ENCODE measurements around the gene CYB561D2.

Gene CYB561D2

DNA sequence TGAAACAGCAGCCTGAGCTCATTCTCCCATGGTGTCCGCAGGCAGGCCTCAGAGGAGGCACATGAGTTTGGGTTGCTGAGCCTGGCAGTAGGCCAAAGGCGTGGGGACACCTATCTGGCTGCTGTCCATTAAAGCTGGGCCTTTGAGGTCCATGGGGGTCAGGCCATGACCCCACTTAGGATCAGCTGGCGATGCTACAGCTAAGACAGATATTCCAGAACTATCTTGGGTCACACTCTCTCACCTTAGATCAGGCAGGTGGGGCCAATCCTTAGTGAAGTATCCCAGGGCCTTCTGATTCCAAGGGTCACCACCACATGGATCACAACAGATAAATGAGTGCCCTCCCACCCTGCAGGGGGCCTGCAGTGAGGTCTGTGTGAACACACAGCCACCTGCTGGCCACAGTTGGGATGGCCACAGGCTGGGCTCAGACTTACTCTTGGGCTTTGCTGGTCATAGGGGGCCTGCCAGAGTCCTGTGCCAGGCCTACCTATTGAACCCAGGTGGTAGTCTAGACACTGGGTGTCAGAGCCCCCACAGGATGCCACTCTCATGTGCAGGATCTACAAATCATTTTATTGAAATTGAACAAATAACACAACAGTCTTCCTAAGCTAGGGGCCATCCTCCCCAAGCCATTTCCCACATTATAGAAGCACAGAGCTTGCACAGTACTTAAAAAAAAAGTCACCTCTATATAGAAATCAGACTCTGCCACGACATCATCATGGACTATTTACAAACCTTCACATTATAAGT, 26.1 kb upstream of the CYB561D2 start:
- Histone ChIP-seq H3K4me2 (ENCODE audit: low read depth, low read length) (no peak overlapping the region), H3K4me1 (ENCODE audit: low read length) (0 out of 2 replicates have a peak, but pooled peaks cover 7% of the 10 kb centered on the region), H3F3A (ENCODE audit: insufficient read depth, low read length) (peaks cover 9% of the 10 kb centered on the region; the same call in 1 of the 2 replicates), H3K27me3 (replicated peaks; ENCODE audit: insufficient read depth, low read length) (no peaks in the 10 kb centered on the region), H3K9me3 (replicated peaks; ENCODE audit: insufficient read depth, low read length) (no peaks in the 10 kb centered on the region), H3K27ac (ENCODE audit: low read length) (no peak overlapping the region), H3K79me2 (ENCODE audit: low read length) (peaks cover 36% of the 10 kb centered on the region), H4K20me1 (ENCODE audit: insufficient read depth, low read length) (no peaks in the 10 kb centered on the region), H3K9ac (ENCODE audit: low read length) (no peak overlapping the region), H2AFZ (ENCODE audit: low read length) (no peak overlapping the region), H3K4me3 (ENCODE audit: low read length) (no peak overlapping the region), H3K9me2 (replicated peaks; ENCODE audit: insufficient read depth, low read length) (no peaks in the 10 kb centered on the region), H3K36me3 (replicated peaks; ENCODE audit: insufficient read depth, low read length) (no peaks in the 10 kb centered on the region)
- peak; percentile 47 for DNase-seq
- no peak for TF ChIP-seq EZH2phosphoT487 (IDR thresholded peaks at IDR 0.05; ENCODE audit: low read length)
- TF ChIP-seq, protein P1, sequence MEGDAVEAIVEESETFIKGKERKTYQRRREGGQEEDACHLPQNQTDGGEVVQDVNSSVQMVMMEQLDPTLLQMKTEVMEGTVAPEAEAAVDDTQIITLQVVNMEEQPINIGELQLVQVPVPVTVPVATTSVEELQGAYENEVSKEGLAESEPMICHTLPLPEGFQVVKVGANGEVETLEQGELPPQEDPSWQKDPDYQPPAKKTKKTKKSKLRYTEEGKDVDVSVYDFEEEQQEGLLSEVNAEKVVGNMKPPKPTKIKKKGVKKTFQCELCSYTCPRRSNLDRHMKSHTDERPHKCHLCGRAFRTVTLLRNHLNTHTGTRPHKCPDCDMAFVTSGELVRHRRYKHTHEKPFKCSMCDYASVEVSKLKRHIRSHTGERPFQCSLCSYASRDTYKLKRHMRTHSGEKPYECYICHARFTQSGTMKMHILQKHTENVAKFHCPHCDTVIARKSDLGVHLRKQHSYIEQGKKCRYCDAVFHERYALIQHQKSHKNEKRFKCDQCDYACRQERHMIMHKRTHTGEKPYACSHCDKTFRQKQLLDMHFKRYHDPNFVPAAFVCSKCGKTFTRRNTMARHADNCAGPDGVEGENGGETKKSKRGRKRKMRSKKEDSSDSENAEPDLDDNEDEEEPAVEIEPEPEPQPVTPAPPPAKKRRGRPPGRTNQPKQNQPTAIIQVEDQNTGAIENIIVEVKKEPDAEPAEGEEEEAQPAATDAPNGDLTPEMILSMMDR (IDR thresholded peaks at IDR 0.05; ENCODE audit: low read length) = peak; percentile 82

DNA sequence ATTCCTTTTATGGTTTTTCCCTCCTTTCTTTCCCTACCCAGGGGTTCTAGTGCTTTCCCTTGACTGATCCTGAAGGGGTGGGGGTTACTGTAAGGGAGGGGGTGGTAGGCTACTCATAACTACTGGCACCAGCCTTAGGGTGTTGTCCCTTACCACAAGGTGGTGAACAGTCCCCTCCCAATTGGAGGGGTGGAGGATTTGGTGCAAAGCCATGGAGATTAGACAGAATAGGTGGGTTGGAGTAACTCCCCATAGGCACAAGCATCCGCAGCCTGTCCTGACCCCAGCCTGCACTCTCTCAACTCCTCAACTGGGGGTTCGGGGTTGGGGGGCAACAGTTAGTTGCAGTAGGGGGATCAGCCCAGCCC, 25.6 kb upstream of the CYB561D2 start:
- DNase-seq = no peak
- H3K9me2 ChIP-seq (replicated peaks; ENCODE audit: insufficient read depth, low read length) = no peaks in the 10 kb centered on the region
- H3K27me3 ChIP-seq (replicated peaks; ENCODE audit: insufficient read depth, low read length) = no peaks in the 10 kb centered on the region
- TF ChIP-seq EZH2 (optimal IDR thresholded peaks at IDR 0.05; ENCODE audit: low read depth, low read length) (no peak), EZH2phosphoT487 (IDR thresholded peaks at IDR 0.05; ENCODE audit: low read length) (no peak)
- TF ChIP-seq, protein P1 (IDR thresholded peaks at IDR 0.05; ENCODE audit: low read length) = no peak
- no peaks in the 10 kb centered on the region for H3K36me3 ChIP-seq (replicated peaks; ENCODE audit: insufficient read depth, low read length)
- no peaks in the 10 kb centered on the region for H4K20me1 ChIP-seq (ENCODE audit: insufficient read depth, low read length)
- H3K4me1 ChIP-seq (ENCODE audit: low read length) = 0 out of 2 replicates have a peak, but pooled peaks cover 7% of the 10 kb centered on the region
- H2AFZ ChIP-seq (ENCODE audit: low read length) = no peak overlapping the region
- no peak overlapping the region for H3K27ac ChIP-seq (ENCODE audit: low read length)
- no peak overlapping the region for H3K4me2 ChIP-seq (ENCODE audit: low read depth, low read length)
- H3K9ac ChIP-seq (ENCODE audit: low read length) = no peak overlapping the region
- no peak overlapping the region for H3K4me3 ChIP-seq (ENCODE audit: low read length)
- H3K9me3 ChIP-seq (replicated peaks; ENCODE audit: insufficient read depth, low read length) = no peaks in the 10 kb centered on the region
- peaks cover 12% of the 10 kb centered on the region; the same call in 1 of the 2 replicates for H3F3A ChIP-seq (ENCODE audit: insufficient read depth, low read length)
- peaks cover 30% of the 10 kb centered on the region for H3K79me2 ChIP-seq (ENCODE audit: low read length)

DNA sequence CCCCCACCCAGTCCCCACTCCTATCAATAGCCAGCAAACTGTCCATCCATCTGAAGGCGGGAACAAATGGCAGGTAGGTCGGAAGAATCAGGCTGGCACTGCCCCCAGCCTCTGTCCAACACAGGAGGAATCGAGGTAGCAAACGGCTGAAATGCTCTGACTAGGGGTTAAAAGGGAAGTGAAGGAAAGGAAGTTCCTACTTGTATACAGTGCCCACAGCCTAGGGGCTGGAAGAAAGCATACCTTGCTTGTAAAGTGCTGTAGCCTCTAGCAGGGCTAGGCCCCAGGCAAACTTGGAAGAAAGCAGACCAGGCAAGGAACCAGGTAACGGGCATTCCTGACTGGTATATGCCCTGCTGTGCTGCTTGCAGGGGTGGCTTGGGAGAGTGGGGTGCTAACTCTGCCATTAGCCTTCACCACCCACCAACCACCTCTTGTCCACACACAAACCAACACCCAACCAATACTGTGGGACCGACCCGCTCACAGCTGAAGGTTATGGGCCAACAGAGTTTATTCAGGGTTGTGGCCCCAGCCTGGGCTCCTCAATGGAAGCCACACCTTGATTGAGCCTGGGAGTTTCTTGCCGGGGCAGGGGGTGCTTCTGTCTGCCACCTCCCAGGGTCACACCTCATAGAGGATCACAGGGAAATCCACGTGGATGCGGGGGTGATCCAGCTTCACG, 25.0 kb upstream of the CYB561D2 start:
- no peak overlapping the region for H3K9ac ChIP-seq (ENCODE audit: low read length)
- 0 out of 2 replicates have a peak, but pooled peaks cover 5% of the 10 kb centered on the region for H3K4me1 ChIP-seq (ENCODE audit: low read length)
- no peak overlapping the region for H3K27ac ChIP-seq (ENCODE audit: low read length)
- no peak overlapping the region for H3K4me3 ChIP-seq (ENCODE audit: low read length)
- no peak for DNase-seq
- H3K36me3 ChIP-seq (replicated peaks; ENCODE audit: insufficient read depth, low read length) = peaks cover 4% of the 10 kb centered on the region
- H3K79me2 ChIP-seq (ENCODE audit: low read length) = peaks cover 28% of the 10 kb centered on the region
- H2AFZ ChIP-seq (ENCODE audit: low read length) = no peak overlapping the region
- H3K4me2 ChIP-seq (ENCODE audit: low read depth, low read length) = no peak overlapping the region
- H3K9me2 ChIP-seq (replicated peaks; ENCODE audit: insufficient read depth, low read length) = no peaks in the 10 kb centered on the region
- no peaks in the 10 kb centered on the region for H4K20me1 ChIP-seq (ENCODE audit: insufficient read depth, low read length)
- H3K9me3 ChIP-seq (replicated peaks; ENCODE audit: insufficient read depth, low read length) = no peaks in the 10 kb centered on the region
- no peaks in the 10 kb centered on the region for H3K27me3 ChIP-seq (replicated peaks; ENCODE audit: insufficient read depth, low read length)
- H3F3A ChIP-seq (ENCODE audit: insufficient read depth, low read length) = peaks cover 12% of the 10 kb centered on the region; the same call in 1 of the 2 replicates
- TF ChIP-seq EZH2phosphoT487 (IDR thresholded peaks at IDR 0.05; ENCODE audit: low read length) (no peak), EZH2 (optimal IDR thresholded peaks at IDR 0.05; ENCODE audit: low read depth, low read length) (no peak)
- TF ChIP-seq, protein P1 (IDR thresholded peaks at IDR 0.05; ENCODE audit: low read length) = no peak

Measured in MM.1S (cell line).